ENCODE results near the gene CCDC89.

CCDC89 gene

DNA sequence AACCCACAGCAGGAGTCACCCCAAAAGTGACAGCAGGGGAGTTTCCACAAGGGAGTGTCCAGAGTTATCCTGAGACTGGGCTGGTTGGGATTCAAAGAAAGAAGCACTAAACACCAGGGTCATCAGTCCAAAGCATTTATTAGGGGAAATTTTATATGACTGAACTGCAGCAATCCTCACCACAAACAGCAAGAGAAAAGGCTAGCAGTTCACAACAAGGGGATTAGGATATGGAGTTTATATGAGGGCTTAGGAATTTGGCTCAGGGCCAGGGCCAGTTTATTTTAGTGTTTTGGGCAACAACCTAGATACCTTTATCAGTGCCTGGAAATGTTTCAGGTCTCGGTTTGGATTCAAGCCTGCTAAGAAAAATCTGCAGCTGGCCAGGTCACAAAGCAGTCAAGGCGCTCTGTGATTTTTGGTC lies 42.8 kb downstream of the CCDC89 start:
- no peak overlapping the region for H3K27ac ChIP-seq
- TF ChIP-seq ZFX (IDR thresholded peaks at IDR 0.05) (no peak), CTCF (conservative IDR thresholded peaks at IDR 0.05) (no peak)

- H3K27ac ChIP-seq, result no peak overlapping the region
- TF ChIP-seq CTCF (conservative IDR thresholded peaks at IDR 0.05) (no peak), ZFX (IDR thresholded peaks at IDR 0.05) (no peak)
Measured at GRCh38 chr11:85634747-85635146, 51.2 kb downstream of the CCDC89 start.

Data from C4-2B (cell line).